Colonic mucosa (tissue), 4 donors: ENCODE measurements around the gene TUBB. TPM values are rescaled to one million over a fixed set of nuclear protein-coding genes. Genes with fewer than 3 reads are reported as not detected.
"Not testable (repeated sequence)": the region's sequence is repeated elsewhere in the genome, so short reads cannot be mapped to it uniquely, and the experiment has no call there.

ENCODE experiments used
- DNase-seq: peaks from one replicate; pipeline ENCODE4 v3.0.0-alpha.2; 2020
- H3K27ac ChIP-seq: fragments of 200-600 bp; one replicate; pipeline ENCODE4 v1.8.0; 2021
- H3K27me3 ChIP-seq: fragments of 200-600 bp; one replicate; pipeline ENCODE4 v1.8.0; 2021
- H3K36me3 ChIP-seq: fragments of 200-600 bp; one replicate; pipeline ENCODE4 v1.8.0; 2021
- H3K4me1 ChIP-seq: fragments of 200-600 bp; one replicate; pipeline ENCODE4 v1.8.0; 2021; ENCODE audit warnings: mild to moderate bottlenecking
- H3K4me3 ChIP-seq: fragments of 200-600 bp; one replicate; pipeline ENCODE4 v1.8.0; 2021
- H3K9ac ChIP-seq, 2 donors: one replicate each; pipeline ENCODE4 v1.7.0; 2013; ENCODE audit warnings: control low read depth in 2 of 2, low read depth in 2 of 2, low read length in 2 of 2
- H3K9me3 ChIP-seq: fragments of 200-600 bp; one replicate; pipeline ENCODE4 v1.8.0; 2021
- CTCF ChIP-seq: fragments of 200-600 bp; IDR thresholded peaks from one replicate; pipeline ENCODE4 v1.8.0; 2022; ENCODE audit warnings: antibody characterized with exemption, mild to moderate bottlenecking
- intact Hi-C: fragments of 100-400 bp; cut with DNase I; formaldehyde crosslinking; loops from one replicate; pipeline ENCODE4 v1.14.1; 2022
- total RNA-seq, 2 donors: library from RNA; stranded (reverse); fragmentation: NEBNext Ultra II Directional in 1 of 2; extraction: Animal tissue kit (Norgen Biotek cat#: 25700) in 1 of 2; gene quantifications; one replicate each; pipeline ENCODE4 v1.2.1, GENCODE V29; 2021
- donor health status: healthy.
- donor health status: DM: no; HTN: no; CAD: no.
- donor health status: DM: no; HTN: no; CAD: no.

TUBB gene
- total RNA-seq, 2 donors from 2014 or later: 213 to 605 TPM

GRCh38 chr6:30754631-30755030 lies 34.5 kb downstream of the TUBB start:
- intact Hi-C loops: no loop called here
- Histone ChIP-seq H3K4me3 (no peak overlapping the region), H3K9me3 (no peaks in the 10 kb centered on the region), H3K27ac (no peak overlapping the region), H3K4me1 (peaks cover 10% of the 10 kb centered on the region), H3K9ac (no peak overlapping the region), H3K36me3 (no peaks in the 10 kb centered on the region), H3K27me3 (no peaks in the 10 kb centered on the region)
- TF ChIP-seq CTCF: no peak
- DNase-seq: no peak

- H3K27ac ChIP-seq, DNase-seq, H3K4me3 ChIP-seq, H3K4me1 ChIP-seq, H3K9ac ChIP-seq, H3K36me3 ChIP-seq, intact Hi-C loops, H3K9me3 ChIP-seq, H3K27me3 ChIP-seq: not testable (repeated sequence)
Observed at GRCh38 chr6:30756405-30757003, 36.4 kb downstream of the TUBB start.

GRCh38 chr6:30757261-30757904 lies 37.2 kb downstream of the TUBB start:
- intact Hi-C loops: no loop called here
- no peak overlapping the region for H3K9ac ChIP-seq
- no peaks in the 10 kb centered on the region for H3K36me3 ChIP-seq
- no peak overlapping the region for H3K4me3 ChIP-seq
- H3K27ac ChIP-seq: no peak overlapping the region
- no peaks in the 10 kb centered on the region for H3K9me3 ChIP-seq
- no peaks in the 10 kb centered on the region for H3K4me1 ChIP-seq
- no peak for DNase-seq
- no peaks in the 10 kb centered on the region for H3K27me3 ChIP-seq
- no peak for TF ChIP-seq CTCF

GRCh38 chr6:30759575-30760239 lies 39.6 kb downstream of the TUBB start:
- Histone ChIP-seq H3K9me3 (no peaks in the 10 kb centered on the region), H3K36me3 (no peaks in the 10 kb centered on the region), H3K27me3 (no peaks in the 10 kb centered on the region), H3K27ac (no peak overlapping the region), H3K4me1 (no peaks in the 10 kb centered on the region), H3K4me3 (no peak overlapping the region), H3K9ac (peak overlapping the region in 1 of 2 donors; percentile 24)
- TF ChIP-seq CTCF: no peak
- intact Hi-C loops: no loop called here
- no peak for DNase-seq

GRCh38 chr6:30760549-30760948 lies 40.4 kb downstream of the TUBB start:
- TF ChIP-seq CTCF: no peak
- Histone ChIP-seq H3K4me3 (no peak overlapping the region), H3K9me3 (no peaks in the 10 kb centered on the region), H3K9ac (no peak overlapping the region), H3K36me3 (no peaks in the 10 kb centered on the region), H3K4me1 (no peaks in the 10 kb centered on the region), H3K27ac (no peak overlapping the region), H3K27me3 (no peaks in the 10 kb centered on the region)
- intact Hi-C loops: no loop called here
- DNase-seq: no peak
